B cell (primary cell): Measurements from ENCODE around the gene JAG2.

Experiments used
- EZH2 ChIP-seq: IDR thresholded peaks from 2 replicates; pipeline ENCODE4 v1.6.1; 2012; ENCODE audit warnings: borderline replicate concordance, low read depth, mild to moderate bottlenecking, moderate library complexity, low read length; ENCODE audit not compliant: insufficient read depth, poor library complexity, severe bottlenecking
- TF ChIP-seq, protein P1 (sequence below): fragments of 200-600 bp; IDR thresholded peaks from one replicate; pipeline ENCODE4 v1.8.0; 2022; ENCODE audit warnings: antibody characterized with exemption, mild to moderate bottlenecking

DNA sequence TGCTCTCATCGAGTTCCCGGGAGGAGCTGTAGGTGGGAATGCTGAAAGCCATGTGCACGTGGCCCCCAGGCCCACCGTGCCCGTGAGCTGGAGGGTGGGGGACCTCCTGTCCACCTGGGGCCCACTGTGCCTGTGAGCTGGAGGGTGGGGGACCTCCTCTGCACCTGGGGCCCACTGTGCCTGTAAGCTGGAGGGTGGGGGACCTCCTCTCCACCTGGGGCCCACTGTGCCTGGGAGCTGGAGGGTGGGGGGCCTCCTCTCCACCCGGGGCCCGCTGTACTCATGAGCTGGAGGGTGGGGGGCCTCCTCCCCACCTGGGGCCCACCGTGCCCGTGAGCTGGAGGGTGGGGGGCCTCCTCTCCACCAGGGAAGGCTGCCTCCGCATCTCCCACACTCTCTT lies 26.5 kb upstream of the JAG2 start:
- TF ChIP-seq, protein P1, sequence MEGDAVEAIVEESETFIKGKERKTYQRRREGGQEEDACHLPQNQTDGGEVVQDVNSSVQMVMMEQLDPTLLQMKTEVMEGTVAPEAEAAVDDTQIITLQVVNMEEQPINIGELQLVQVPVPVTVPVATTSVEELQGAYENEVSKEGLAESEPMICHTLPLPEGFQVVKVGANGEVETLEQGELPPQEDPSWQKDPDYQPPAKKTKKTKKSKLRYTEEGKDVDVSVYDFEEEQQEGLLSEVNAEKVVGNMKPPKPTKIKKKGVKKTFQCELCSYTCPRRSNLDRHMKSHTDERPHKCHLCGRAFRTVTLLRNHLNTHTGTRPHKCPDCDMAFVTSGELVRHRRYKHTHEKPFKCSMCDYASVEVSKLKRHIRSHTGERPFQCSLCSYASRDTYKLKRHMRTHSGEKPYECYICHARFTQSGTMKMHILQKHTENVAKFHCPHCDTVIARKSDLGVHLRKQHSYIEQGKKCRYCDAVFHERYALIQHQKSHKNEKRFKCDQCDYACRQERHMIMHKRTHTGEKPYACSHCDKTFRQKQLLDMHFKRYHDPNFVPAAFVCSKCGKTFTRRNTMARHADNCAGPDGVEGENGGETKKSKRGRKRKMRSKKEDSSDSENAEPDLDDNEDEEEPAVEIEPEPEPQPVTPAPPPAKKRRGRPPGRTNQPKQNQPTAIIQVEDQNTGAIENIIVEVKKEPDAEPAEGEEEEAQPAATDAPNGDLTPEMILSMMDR, result no peak
- no peak for TF ChIP-seq EZH2
